ENCODE data around the gene TSEN2.

- TF ChIP-seq EP300 (IDR thresholded peaks at IDR 0.05) (no peak), CTCF (IDR thresholded peaks at IDR 0.05) (no peak)
Measured at GRCh38 chr3:12477256-12477655, 7.0 kb upstream of the TSEN2 start.
